ENCODE data around the gene CDKN1C.

- TF ChIP-seq POLR2A (IDR thresholded peaks at IDR 0.05; ENCODE audit: low read length) (no peak), GATA1 (IDR thresholded peaks at IDR 0.05; ENCODE audit: low read depth, low read length) (no peak)
These were observed 34.8 kb upstream of the CDKN1C start for GRCh38 chr11:2920343-2920742.
